Measurements from ENCODE around the gene RPS27. TPM values are rescaled to one million over a fixed set of nuclear protein-coding genes. Genes with fewer than 3 reads are reported as not detected.

RPS27 gene
- total and polyA plus RNA-seq, 2 of the 13 experiments (the other 11 are each of a cell fraction or from before 2014, with no cell fraction given): 3,737 to 9,964 TPM

DNA sequence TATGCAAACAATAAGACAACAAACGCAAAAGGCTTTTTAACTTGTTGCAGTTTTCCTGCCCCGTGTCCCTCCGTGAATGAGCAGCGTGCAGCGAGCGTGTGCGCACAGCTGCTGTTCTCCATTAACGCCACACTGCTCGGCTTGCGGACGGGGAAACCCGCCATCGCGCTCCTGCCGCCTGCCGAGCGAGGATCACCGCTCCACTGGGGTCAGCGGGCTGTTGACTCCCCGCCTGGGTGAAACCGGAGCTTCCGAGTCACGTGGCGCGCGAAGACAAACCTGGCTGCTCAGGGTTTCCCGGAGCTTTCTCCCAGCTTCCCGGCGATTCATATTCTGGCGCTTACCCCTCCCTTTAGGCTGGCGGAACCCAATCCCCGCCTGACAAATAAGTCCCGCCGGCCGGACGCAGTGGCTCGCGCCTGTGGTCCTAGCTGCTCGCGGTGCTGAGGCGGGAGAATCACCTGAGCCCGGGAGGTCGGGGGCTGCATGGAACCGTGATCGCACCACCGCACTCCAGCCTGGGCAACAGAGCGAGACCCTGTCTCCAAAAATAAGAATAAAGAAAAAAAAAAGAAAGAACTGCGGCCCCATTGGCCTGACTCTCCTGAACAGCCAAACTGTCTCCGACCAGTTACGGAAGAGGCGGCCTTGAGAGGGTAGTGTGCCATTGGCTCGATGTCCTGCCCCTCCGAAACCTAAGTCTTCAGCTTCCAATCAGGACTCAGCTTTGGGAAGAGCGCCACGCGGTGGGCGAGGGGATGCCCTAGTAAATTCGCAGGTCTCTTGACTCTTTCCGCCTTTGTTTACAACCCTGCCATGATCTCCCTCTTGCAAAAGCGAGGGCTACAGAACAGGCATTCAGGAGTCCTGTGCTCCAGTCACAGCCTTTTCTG, 23.2 kb upstream of the RPS27 start, which contains the start of gene CREB3L4 (continued):
- no peak for TF ChIP-seq REXO4 (CRISPR knock-in tag; IDR thresholded peaks at IDR 0.05; ENCODE audit: borderline replicate concordance)
- TF ChIP-seq, protein P1, sequence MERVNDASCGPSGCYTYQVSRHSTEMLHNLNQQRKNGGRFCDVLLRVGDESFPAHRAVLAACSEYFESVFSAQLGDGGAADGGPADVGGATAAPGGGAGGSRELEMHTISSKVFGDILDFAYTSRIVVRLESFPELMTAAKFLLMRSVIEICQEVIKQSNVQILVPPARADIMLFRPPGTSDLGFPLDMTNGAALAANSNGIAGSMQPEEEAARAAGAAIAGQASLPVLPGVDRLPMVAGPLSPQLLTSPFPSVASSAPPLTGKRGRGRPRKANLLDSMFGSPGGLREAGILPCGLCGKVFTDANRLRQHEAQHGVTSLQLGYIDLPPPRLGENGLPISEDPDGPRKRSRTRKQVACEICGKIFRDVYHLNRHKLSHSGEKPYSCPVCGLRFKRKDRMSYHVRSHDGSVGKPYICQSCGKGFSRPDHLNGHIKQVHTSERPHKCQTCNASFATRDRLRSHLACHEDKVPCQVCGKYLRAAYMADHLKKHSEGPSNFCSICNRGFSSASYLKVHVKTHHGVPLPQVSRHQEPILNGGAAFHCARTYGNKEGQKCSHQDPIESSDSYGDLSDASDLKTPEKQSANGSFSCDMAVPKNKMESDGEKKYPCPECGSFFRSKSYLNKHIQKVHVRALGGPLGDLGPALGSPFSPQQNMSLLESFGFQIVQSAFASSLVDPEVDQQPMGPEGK (CRISPR knock-in tag; IDR thresholded peaks at IDR 0.05): peak; percentile 83
- TF ChIP-seq FIP1L1 (IDR thresholded peaks at IDR 0.05; ENCODE audit: borderline replicate concordance, insufficient read depth, low read depth, low read length): no peak
- 0 out of 2 replicates have a peak, but pooled peaks have one; percentile 52 for TF ChIP-seq HOXD1 (CRISPR knock-in tag; IDR thresholded peaks at IDR 0.05)
- TF ChIP-seq, protein P2, sequence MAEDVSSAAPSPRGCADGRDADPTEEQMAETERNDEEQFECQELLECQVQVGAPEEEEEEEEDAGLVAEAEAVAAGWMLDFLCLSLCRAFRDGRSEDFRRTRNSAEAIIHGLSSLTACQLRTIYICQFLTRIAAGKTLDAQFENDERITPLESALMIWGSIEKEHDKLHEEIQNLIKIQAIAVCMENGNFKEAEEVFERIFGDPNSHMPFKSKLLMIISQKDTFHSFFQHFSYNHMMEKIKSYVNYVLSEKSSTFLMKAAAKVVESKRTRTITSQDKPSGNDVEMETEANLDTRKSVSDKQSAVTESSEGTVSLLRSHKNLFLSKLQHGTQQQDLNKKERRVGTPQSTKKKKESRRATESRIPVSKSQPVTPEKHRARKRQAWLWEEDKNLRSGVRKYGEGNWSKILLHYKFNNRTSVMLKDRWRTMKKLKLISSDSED (CRISPR knock-in tag; IDR thresholded peaks at IDR 0.05): no peak
- TF ChIP-seq, protein P3, sequence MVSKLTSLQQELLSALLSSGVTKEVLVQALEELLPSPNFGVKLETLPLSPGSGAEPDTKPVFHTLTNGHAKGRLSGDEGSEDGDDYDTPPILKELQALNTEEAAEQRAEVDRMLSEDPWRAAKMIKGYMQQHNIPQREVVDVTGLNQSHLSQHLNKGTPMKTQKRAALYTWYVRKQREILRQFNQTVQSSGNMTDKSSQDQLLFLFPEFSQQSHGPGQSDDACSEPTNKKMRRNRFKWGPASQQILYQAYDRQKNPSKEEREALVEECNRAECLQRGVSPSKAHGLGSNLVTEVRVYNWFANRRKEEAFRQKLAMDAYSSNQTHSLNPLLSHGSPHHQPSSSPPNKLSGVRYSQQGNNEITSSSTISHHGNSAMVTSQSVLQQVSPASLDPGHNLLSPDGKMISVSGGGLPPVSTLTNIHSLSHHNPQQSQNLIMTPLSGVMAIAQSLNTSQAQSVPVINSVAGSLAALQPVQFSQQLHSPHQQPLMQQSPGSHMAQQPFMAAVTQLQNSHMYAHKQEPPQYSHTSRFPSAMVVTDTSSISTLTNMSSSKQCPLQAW (CRISPR knock-in tag; IDR thresholded peaks at IDR 0.05): peak; percentile 83
- TF ChIP-seq PHF8 (CRISPR knock-in tag; IDR thresholded peaks at IDR 0.05): peak; percentile 82
- TF ChIP-seq, protein P4, sequence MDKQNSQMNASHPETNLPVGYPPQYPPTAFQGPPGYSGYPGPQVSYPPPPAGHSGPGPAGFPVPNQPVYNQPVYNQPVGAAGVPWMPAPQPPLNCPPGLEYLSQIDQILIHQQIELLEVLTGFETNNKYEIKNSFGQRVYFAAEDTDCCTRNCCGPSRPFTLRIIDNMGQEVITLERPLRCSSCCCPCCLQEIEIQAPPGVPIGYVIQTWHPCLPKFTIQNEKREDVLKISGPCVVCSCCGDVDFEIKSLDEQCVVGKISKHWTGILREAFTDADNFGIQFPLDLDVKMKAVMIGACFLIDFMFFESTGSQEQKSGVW (CRISPR knock-in tag; IDR thresholded peaks at IDR 0.05; ENCODE audit: borderline replicate concordance): no peak
- TF ChIP-seq ZKSCAN5 (CRISPR knock-in tag; IDR thresholded peaks at IDR 0.05): no peak
- no peak for TF ChIP-seq HOXA7 (CRISPR knock-in tag; IDR thresholded peaks at IDR 0.05)
- TF ChIP-seq, protein P5, sequence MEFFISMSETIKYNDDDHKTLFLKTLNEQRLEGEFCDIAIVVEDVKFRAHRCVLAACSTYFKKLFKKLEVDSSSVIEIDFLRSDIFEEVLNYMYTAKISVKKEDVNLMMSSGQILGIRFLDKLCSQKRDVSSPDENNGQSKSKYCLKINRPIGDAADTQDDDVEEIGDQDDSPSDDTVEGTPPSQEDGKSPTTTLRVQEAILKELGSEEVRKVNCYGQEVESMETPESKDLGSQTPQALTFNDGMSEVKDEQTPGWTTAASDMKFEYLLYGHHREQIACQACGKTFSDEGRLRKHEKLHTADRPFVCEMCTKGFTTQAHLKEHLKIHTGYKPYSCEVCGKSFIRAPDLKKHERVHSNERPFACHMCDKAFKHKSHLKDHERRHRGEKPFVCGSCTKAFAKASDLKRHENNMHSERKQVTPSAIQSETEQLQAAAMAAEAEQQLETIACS (CRISPR knock-in tag; IDR thresholded peaks at IDR 0.05): no peak
- TF ChIP-seq AKAP8 (CRISPR knock-in tag; IDR thresholded peaks at IDR 0.05): peak; percentile 83
- peak; percentile 91 for TF ChIP-seq ZNF883 (CRISPR knock-in tag; IDR thresholded peaks at IDR 0.05; ENCODE audit: not compliant biosample characterization)
- TF ChIP-seq, protein P6, sequence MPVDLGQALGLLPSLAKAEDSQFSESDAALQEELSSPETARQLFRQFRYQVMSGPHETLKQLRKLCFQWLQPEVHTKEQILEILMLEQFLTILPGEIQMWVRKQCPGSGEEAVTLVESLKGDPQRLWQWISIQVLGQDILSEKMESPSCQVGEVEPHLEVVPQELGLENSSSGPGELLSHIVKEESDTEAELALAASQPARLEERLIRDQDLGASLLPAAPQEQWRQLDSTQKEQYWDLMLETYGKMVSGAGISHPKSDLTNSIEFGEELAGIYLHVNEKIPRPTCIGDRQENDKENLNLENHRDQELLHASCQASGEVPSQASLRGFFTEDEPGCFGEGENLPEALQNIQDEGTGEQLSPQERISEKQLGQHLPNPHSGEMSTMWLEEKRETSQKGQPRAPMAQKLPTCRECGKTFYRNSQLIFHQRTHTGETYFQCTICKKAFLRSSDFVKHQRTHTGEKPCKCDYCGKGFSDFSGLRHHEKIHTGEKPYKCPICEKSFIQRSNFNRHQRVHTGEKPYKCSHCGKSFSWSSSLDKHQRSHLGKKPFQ (CRISPR knock-in tag; IDR thresholded peaks at IDR 0.05; ENCODE audit: insufficient replicate concordance): peak; percentile 22
- TF ChIP-seq, protein P7, sequence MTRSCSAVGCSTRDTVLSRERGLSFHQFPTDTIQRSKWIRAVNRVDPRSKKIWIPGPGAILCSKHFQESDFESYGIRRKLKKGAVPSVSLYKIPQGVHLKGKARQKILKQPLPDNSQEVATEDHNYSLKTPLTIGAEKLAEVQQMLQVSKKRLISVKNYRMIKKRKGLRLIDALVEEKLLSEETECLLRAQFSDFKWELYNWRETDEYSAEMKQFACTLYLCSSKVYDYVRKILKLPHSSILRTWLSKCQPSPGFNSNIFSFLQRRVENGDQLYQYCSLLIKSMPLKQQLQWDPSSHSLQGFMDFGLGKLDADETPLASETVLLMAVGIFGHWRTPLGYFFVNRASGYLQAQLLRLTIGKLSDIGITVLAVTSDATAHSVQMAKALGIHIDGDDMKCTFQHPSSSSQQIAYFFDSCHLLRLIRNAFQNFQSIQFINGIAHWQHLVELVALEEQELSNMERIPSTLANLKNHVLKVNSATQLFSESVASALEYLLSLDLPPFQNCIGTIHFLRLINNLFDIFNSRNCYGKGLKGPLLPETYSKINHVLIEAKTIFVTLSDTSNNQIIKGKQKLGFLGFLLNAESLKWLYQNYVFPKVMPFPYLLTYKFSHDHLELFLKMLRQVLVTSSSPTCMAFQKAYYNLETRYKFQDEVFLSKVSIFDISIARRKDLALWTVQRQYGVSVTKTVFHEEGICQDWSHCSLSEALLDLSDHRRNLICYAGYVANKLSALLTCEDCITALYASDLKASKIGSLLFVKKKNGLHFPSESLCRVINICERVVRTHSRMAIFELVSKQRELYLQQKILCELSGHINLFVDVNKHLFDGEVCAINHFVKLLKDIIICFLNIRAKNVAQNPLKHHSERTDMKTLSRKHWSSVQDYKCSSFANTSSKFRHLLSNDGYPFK (CRISPR knock-in tag; IDR thresholded peaks at IDR 0.05; ENCODE audit: borderline replicate concordance): 0 out of 2 replicates have a peak, but pooled peaks have one; percentile 64
